HepG2 (cell line): Measurements from ENCODE around the gene ADGRG6. TPM values are rescaled to one million over a fixed set of nuclear protein-coding genes. Genes with fewer than 3 reads are reported as not detected.
A peak's percentile ranks its signal among the peaks of the same experiment; 100 is the strongest.

ENCODE experiments used
- FOSL2 ChIP-seq: sonication (generic); formaldehyde crosslinking; IDR thresholded peaks from 2 replicates; pipeline ENCODE4 v1.4.0; 2020; ENCODE audit warnings: missing genetic modification reagents
- MIXL1 ChIP-seq: IDR thresholded peaks from 2 replicates; pipeline ENCODE4 v1.6.1; 2016
- NCOR1 ChIP-seq: fragments of 200-600 bp; sonication (generic); IDR thresholded peaks from 2 replicates; pipeline ENCODE4 v1.7.0; 2017; ENCODE audit warnings: antibody characterized with exemption, low read length, borderline replicate concordance
- RELA ChIP-seq: sonication (generic); formaldehyde crosslinking; IDR thresholded peaks from 2 replicates; pipeline ENCODE4 v1.4.0; 2020; ENCODE audit warnings: missing genetic modification reagents
- SALL2 ChIP-seq: sonication (generic); formaldehyde crosslinking; IDR thresholded peaks from 2 replicates; pipeline ENCODE4 v1.8.1; 2023; ENCODE audit warnings: mild to moderate bottlenecking, missing genetic modification reagents, inconsistent platforms
- SIX4 ChIP-seq: sonication (generic); formaldehyde crosslinking; IDR thresholded peaks from 2 replicates; pipeline ENCODE4 v1.4.0; 2020; ENCODE audit warnings: missing genetic modification reagents
- U2AF1 ChIP-seq: fragments of 200-400 bp; formaldehyde crosslinking; optimal IDR thresholded peaks from 2 replicates; pipeline ENCODE3; 2017; ENCODE audit warnings: mild to moderate bottlenecking, low read depth, low read length
- ZNF12 ChIP-seq: sonication (generic); formaldehyde crosslinking; IDR thresholded peaks from 2 replicates; pipeline ENCODE4 v1.5.0; 2020; ENCODE audit warnings: missing genetic modification reagents
- ZNF207 ChIP-seq: fragments of 450-650 bp; IDR thresholded peaks from 2 replicates; pipeline ENCODE4 v1.6.1; 2016; ENCODE audit warnings: antibody characterized with exemption, borderline replicate concordance
- ZNF670 ChIP-seq: sonication (generic); formaldehyde crosslinking; IDR thresholded peaks from 2 replicates; pipeline ENCODE4 v1.8.0; 2022; ENCODE audit warnings: mild to moderate bottlenecking, missing genetic modification reagents, borderline replicate concordance
- polyA plus RNA-seq, 8 experiments: library from polyadenylated mRNA; depleted of rRNA in 3 of 8; stranded (reverse) in 7 of 8; unstranded in 1 of 8; fragments of >200 nt; fragmentation: Illumina TruSeq in 4 of 8; extraction: Trizol in 4 of 8; gene quantifications; 2 replicates each; pipeline versions ENCODE4 v1.2.1 to v1.2.3, GENCODE V29; 2011 to 2016; ENCODE audit warnings: low read depth in 4 of 8, missing spikeins in 1 of 8, mixed read lengths in 1 of 8; ENCODE audit not compliant: insufficient read depth in 1 of 8
- total RNA-seq, 5 experiments: library from RNA; depleted of rRNA; stranded (reverse); fragments of >200 nt; fragmentation: Illumina TruSeq; extraction: Trizol; gene quantifications; 2 replicates each; pipeline ENCODE4 v1.2.3, GENCODE V29; 2016; ENCODE audit warnings: low read depth in 1 of 5
- TF ChIP-seq, protein P1 (sequence below): sonication (generic); formaldehyde crosslinking; IDR thresholded peaks from 2 replicates; pipeline ENCODE4 v1.4.0; 2020; ENCODE audit warnings: mild to moderate bottlenecking, low read depth, missing genetic modification reagents
- TF ChIP-seq, protein P2 (sequence below): IDR thresholded peaks from 2 replicates; pipeline ENCODE4 v1.6.1; 2016; ENCODE audit warnings: control low read depth
- TF ChIP-seq, protein P3 (sequence below): sonication (generic); formaldehyde crosslinking; IDR thresholded peaks from 2 replicates; pipeline ENCODE4 v1.4.0; 2020; ENCODE audit warnings: mild to moderate bottlenecking, missing genetic modification reagents, borderline replicate concordance
- TF ChIP-seq, protein P4 (sequence below): IDR thresholded peaks from 2 replicates; pipeline ENCODE4 v1.6.1; 2016
- TF ChIP-seq, protein P5 (sequence below): sonication (generic); formaldehyde crosslinking; conservative IDR thresholded peaks from 2 replicates; pipeline ENCODE4 v1.4.0; 2020; ENCODE audit warnings: missing genetic modification reagents
- TF ChIP-seq, protein P6 (sequence below): sonication (generic); formaldehyde crosslinking; IDR thresholded peaks from 2 replicates; pipeline ENCODE4 v1.5.0; 2020; ENCODE audit warnings: mild to moderate bottlenecking, missing genetic modification reagents

The ADGRG6 gene
- total and polyA plus RNA-seq, 2 of the 13 experiments (the other 11 are each of a cell fraction or from before 2014, with no cell fraction given): 129 to 249 TPM

DNA sequence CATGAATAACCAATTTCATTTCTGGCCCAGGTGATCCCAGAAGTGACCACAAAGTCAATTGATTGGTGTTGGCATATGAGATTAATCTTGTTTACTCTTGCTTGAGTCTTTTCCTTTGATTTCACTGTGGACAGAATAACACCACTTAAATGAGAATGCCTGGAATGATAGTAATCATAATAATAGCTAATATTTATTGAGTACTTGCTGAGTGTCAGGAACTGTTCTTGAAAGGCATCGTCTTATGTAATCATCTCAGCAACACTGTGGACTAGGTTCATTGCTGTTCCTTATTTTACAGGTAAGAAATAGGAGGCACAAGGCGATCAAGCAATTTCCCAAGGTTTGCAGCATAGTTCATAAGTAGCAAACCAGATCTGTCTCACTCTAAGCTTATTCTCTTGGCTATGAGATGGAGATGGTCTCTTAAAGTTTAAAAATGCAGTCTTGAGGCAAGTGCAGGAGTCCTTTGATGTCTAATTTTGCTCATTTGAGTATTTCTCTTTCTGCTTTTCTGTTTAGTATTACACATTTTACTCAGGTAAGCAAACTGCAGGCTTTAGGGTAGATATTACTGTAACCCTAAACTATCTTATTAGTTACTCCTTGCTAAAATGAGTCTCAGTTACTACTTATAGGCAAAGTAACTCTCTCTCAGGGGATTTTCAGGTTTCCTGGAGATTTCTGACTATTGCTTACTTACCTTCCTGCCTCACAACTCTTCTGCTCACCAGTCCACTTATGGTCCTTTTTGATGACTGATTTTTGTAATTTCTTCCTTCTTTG, 6.3 kb downstream of the ADGRG6 start (continued):
- TF ChIP-seq, protein P1, sequence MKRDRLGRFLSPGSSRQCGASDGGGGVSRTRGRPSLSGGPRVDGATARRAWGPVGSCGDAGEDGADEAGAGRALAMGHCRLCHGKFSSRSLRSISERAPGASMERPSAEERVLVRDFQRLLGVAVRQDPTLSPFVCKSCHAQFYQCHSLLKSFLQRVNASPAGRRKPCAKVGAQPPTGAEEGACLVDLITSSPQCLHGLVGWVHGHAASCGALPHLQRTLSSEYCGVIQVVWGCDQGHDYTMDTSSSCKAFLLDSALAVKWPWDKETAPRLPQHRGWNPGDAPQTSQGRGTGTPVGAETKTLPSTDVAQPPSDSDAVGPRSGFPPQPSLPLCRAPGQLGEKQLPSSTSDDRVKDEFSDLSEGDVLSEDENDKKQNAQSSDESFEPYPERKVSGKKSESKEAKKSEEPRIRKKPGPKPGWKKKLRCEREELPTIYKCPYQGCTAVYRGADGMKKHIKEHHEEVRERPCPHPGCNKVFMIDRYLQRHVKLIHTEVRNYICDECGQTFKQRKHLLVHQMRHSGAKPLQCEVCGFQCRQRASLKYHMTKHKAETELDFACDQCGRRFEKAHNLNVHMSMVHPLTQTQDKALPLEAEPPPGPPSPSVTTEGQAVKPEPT (CRISPR knock-in tag): no peak
- TF ChIP-seq, protein P2, sequence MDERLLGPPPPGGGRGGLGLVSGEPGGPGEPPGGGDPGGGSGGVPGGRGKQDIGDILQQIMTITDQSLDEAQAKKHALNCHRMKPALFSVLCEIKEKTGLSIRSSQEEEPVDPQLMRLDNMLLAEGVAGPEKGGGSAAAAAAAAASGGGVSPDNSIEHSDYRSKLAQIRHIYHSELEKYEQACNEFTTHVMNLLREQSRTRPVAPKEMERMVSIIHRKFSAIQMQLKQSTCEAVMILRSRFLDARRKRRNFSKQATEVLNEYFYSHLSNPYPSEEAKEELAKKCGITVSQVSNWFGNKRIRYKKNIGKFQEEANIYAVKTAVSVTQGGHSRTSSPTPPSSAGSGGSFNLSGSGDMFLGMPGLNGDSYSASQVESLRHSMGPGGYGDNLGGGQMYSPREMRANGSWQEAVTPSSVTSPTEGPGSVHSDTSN (CRISPR knock-in tag): peak; percentile 14; the same call in 1 of the 2 replicates
- TF ChIP-seq SALL2 (CRISPR knock-in tag) (no peak), FOSL2 (CRISPR knock-in tag) (peak; percentile 63; the same call in 1 of the 2 replicates), ZNF207 (no peak), RELA (peak; percentile 89), MIXL1 (peak; percentile 92), U2AF1 (no peak), NCOR1 (peak; percentile 78; the same call in 1 of the 2 replicates), SIX4 (peak; percentile 89), ZNF670 (0 out of 2 replicates have a peak, but pooled peaks have one; percentile 55), ZNF12 (CRISPR knock-in tag) (0 out of 2 replicates have a peak, but pooled peaks have one; percentile 16)
- TF ChIP-seq, protein P3, sequence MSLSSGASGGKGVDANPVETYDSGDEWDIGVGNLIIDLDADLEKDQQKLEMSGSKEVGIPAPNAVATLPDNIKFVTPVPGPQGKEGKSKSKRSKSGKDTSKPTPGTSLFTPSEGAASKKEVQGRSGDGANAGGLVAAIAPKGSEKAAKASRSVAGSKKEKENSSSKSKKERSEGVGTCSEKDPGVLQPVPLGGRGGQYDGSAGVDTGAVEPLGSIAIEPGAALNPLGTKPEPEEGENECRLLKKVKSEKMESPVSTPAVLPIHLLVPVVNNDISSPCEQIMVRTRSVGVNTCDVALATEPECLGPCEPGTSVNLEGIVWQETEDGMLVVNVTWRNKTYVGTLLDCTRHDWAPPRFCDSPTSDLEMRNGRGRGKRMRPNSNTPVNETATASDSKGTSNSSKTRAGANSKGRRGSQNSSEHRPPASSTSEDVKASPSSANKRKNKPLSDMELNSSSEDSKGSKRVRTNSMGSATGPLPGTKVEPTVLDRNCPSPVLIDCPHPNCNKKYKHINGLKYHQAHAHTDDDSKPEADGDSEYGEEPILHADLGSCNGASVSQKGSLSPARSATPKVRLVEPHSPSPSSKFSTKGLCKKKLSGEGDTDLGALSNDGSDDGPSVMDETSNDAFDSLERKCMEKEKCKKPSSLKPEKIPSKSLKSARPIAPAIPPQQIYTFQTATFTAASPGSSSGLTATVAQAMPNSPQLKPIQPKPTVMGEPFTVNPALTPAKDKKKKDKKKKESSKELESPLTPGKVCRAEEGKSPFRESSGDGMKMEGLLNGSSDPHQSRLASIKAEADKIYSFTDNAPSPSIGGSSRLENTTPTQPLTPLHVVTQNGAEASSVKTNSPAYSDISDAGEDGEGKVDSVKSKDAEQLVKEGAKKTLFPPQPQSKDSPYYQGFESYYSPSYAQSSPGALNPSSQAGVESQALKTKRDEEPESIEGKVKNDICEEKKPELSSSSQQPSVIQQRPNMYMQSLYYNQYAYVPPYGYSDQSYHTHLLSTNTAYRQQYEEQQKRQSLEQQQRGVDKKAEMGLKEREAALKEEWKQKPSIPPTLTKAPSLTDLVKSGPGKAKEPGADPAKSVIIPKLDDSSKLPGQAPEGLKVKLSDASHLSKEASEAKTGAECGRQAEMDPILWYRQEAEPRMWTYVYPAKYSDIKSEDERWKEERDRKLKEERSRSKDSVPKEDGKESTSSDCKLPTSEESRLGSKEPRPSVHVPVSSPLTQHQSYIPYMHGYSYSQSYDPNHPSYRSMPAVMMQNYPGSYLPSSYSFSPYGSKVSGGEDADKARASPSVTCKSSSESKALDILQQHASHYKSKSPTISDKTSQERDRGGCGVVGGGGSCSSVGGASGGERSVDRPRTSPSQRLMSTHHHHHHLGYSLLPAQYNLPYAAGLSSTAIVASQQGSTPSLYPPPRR (CRISPR knock-in tag): peak; percentile 99
- TF ChIP-seq, protein P4, sequence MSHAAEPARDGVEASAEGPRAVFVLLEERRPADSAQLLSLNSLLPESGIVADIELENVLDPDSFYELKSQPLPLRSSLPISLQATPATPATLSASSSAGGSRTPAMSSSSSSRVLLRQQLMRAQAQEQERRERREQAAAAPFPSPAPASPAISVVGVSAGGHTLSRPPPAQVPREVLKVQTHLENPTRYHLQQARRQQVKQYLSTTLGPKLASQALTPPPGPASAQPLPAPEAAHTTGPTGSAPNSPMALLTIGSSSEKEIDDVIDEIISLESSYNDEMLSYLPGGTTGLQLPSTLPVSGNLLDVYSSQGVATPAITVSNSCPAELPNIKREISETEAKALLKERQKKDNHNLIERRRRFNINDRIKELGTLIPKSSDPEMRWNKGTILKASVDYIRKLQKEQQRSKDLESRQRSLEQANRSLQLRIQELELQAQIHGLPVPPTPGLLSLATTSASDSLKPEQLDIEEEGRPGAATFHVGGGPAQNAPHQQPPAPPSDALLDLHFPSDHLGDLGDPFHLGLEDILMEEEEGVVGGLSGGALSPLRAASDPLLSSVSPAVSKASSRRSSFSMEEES (CRISPR knock-in tag): peak; percentile 84
- TF ChIP-seq, protein P5, sequence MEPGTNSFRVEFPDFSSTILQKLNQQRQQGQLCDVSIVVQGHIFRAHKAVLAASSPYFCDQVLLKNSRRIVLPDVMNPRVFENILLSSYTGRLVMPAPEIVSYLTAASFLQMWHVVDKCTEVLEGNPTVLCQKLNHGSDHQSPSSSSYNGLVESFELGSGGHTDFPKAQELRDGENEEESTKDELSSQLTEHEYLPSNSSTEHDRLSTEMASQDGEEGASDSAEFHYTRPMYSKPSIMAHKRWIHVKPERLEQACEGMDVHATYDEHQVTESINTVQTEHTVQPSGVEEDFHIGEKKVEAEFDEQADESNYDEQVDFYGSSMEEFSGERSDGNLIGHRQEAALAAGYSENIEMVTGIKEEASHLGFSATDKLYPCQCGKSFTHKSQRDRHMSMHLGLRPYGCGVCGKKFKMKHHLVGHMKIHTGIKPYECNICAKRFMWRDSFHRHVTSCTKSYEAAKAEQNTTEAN: no peak
- TF ChIP-seq, protein P6, sequence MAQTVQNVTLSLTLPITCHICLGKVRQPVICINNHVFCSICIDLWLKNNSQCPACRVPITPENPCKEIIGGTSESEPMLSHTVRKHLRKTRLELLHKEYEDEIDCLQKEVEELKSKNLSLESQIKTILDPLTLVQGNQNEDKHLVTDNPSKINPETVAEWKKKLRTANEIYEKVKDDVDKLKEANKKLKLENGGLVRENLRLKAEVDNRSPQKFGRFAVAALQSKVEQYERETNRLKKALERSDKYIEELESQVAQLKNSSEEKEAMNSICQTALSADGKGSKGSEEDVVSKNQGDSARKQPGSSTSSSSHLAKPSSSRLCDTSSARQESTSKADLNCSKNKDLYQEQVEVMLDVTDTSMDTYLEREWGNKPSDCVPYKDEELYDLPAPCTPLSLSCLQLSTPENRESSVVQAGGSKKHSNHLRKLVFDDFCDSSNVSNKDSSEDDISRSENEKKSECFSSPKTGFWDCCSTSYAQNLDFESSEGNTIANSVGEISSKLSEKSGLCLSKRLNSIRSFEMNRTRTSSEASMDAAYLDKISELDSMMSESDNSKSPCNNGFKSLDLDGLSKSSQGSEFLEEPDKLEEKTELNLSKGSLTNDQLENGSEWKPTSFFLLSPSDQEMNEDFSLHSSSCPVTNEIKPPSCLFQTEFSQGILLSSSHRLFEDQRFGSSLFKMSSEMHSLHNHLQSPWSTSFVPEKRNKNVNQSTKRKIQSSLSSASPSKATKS (CRISPR knock-in tag): no peak
